IPS DF 19.7 (cell line): ENCODE results near the gene UGT1A1.

Experiments
- DNase-seq: peaks from one replicate; pipeline ENCODE4 v3.0.0-alpha.2; 2013; ENCODE audit warnings: low read depth, low spot score

The UGT1A1 gene

GRCh38 chr2:233796254-233796653 lies 36.2 kb downstream of the UGT1A1 start:
- DNase-seq: no peak

DNA sequence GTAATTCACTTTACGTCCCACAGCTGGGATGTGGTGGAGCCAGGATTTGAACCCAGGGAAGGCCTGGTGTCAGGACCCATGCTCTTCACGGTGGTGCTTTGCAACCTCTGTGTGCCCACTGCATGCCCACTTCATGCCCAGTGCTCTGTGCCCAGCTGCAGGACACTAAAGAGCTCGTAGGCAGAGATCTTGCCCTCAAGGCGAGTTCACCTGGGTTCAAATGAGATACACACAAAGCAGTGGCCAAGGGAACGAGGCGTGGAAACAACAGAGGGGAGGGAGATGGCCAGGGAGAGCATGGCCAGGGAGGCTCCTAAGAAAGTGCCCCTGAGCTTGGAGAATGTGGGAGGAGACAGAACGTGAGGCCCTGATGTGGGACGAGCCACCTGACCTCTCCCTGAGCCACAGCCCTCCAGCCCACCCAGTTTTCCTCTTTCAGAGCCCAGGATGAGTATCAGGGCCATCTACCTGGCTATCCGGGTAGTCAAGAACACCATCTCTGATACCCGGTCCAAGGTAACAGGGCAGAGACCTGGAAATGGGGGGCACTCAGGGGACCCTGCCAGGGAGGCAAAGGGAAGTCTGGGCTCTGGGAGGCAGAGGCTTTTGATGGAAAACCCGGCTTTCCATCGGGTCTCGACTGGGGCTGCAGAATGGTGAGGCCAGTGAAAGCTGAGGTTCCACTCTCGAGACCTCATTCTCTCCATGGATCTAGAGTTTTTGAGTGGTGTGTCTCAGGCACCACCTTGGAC lies 38.4 kb downstream of the UGT1A1 start:
- no peak for DNase-seq

DNA sequence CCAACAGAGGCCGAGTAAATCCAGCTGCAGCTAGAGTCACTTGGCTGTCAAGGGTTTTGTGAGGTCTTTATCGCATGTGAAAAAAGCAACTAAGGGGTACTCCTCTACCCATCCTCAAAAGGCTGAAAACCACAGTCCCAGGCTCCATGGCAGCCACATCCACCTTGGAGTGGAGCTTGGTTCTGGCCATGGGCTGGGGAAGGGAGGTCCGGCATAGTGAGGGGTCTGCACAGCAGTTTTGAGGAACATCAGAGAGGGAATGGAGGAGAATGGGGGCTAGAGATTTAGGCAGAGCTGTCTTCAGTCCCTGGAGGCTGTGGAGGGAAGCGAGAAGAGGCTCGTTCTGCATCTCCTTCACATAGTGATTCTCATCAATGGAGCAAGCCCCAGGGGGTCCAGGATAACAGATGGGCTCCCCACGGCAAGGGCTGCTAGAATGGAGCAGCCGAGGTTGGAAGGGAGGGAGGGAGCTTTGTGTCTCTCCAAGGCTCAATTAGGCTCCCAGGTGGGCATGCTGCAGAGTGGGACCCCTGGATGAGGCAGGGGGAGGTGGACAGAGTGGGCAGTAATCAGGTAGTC lies 39.1 kb downstream of the UGT1A1 start:
- DNase-seq: no peak

GRCh38 chr2:233799716-233800115 lies 39.6 kb downstream of the UGT1A1 start:
- DNase-seq: no peak

GRCh38 chr2:233800208-233800607 lies 40.1 kb downstream of the UGT1A1 start:
- no peak for DNase-seq

DNA sequence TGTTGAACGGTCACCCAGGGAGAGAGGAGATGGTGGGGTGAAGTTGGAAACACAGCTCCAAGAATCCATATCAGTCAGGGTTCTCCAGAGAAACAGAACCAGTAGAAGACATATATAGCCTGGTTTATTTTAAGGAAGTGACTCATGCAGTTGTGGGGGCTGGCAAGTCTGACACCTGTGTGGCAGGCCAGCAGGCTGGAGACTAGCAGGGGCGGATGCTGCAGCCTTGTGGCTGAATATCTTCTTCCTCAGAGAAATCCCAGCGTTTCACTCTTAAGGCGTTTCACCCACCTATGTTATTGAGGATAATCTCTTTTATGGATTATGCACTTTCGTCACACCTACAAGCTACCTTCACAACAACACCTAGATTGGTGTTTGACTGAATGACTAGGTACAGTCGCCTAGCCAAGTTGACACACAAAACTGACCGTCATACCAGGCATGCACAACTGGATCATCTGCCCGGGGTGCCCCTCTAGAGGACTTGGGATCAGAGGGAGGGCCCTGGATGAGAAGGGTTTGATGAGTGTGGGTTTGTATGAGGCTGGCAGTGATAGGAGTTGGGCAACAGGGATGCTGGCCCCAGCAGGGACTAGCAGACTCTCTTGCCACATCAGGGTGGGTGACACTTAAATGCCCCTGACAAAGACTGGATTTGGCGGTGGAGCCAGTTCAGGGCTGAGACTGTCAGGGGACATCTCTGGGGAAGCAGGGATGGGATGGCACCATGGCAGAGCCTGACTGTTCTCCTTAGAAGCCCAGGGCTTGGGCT lies 41.5 kb downstream of the UGT1A1 start:
- DNase-seq: no peak

- no peak for DNase-seq
These were observed 42.2 kb downstream of the UGT1A1 start for GRCh38 chr2:233802132-233802815.

DNA sequence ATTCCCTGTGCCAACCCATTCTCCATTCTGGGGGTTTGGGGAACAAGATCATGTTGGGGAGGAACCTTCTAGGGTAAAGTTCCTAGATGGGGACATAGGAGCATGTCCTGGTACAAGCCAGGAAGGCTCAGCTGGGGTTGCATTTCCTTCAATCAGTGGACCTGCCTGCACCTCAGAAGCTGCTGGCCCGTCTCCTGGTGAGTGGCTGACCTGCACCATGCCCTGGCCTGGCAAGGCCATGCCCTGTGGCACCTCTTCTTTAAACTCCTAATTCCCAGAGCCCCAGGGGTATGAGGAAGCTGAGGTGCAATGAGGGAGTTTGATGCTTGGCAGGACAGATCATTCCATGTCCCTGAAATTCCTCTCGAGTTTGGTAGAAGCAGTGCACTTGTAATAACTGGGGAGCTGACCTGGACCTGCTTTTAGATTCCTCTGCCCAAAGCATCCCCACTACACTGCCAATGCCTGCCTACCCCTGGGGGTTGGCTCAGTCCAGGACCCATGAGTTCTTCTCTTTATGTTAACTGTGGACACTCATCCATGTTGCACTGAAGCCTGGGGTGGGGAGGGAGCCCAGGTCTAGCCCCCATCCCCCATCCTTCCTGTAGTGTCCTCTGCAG lies 43.3 kb downstream of the UGT1A1 start:
- no peak for DNase-seq

- DNase-seq: no peak
These were observed 43.9 kb downstream of the UGT1A1 start for GRCh38 chr2:233803994-233804393.

- no peak for DNase-seq
These were observed 47.3 kb downstream of the UGT1A1 start for GRCh38 chr2:233807215-233807865.

GRCh38 chr2:233807966-233808935 lies 48.2 kb downstream of the UGT1A1 start:
- DNase-seq: no peak

DNA sequence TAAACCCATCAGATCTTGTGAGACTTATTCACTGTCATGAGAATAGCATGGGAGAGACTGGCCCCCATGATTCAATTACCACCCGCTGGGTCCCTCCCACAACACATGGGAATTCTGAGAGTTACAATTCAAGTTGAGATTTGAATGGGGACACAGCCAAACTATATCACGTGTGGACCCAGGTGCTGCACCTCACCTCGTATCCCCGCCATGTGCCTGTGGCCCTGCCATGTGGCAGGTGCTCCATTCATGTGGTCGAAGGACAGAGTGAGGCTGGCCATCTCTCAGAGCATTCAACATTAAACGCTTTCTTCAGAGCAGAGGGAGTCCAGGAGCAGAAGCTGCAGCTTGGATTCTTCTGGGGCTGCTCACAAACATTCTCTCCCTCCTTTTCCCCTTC lies 50.3 kb downstream of the UGT1A1 start:
- no peak for DNase-seq

- no peak for DNase-seq
These were observed 51.0 kb downstream of the UGT1A1 start for GRCh38 chr2:233811087-233811486.

GRCh38 chr2:233811732-233812131 lies 51.7 kb downstream of the UGT1A1 start:
- DNase-seq: no peak

GRCh38 chr2:233813236-233814055 lies 53.4 kb downstream of the UGT1A1 start:
- no peak for DNase-seq

DNA sequence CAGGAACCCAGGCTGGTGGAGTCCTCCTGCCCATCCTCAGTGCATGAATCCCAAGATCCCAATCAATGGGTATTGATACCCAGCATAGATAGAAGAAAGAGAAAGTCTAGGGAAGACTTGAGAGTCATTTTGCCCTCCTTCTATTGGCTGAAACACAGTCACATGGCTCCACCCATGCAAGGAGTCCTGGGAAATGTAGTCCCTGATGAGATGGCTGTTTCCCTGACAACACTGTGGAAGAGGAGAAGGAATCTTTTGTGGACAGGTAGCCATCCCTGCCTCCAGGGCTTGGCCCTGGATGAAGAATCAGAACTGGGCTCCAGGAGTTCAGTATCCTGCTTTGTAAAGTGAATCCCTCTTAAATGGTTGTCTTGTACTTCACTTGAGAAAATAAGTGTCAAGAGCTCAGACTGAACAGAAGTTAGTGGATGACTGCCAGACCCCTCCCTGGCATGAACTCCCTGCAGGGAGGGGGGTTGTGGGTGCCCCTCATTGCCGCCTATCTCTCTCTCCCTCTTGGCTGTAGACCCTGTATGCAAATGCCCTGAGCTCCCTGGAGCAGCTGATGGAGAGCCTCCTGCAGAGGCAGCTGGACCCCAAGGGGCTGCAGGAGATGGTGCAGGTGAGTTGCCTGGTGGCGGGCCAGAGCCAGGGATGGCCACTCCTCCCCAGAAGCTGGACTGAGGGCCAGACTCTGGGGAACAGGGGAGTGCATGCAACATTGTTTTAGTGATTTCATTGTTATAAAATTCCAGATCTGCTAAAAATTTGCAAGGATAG lies 54.2 kb downstream of the UGT1A1 start:
- no peak for DNase-seq

- no peak for DNase-seq
These were observed 55.8 kb downstream of the UGT1A1 start for GRCh38 chr2:233815861-233816260.

GRCh38 chr2:233816334-233816733 lies 56.3 kb downstream of the UGT1A1 start:
- DNase-seq: no peak
